Measurements from ENCODE around the gene SIK3.

The SIK3 gene

GRCh38 chr11:116910378-116910777, 187.8 kb downstream of the SIK3 start:
- no peak overlapping the region for H3K4me3 ChIP-seq (replicated peaks; ENCODE audit: low read depth, low read length)
- DNase-seq (ENCODE audit: extremely low read depth, low read depth): no peak
- no peak for TF ChIP-seq CTCF (IDR thresholded peaks at IDR 0.05; ENCODE audit: low read depth, low read length, missing control alignments)

- no peak for DNase-seq (ENCODE audit: extremely low read depth, low read depth)
- no peak overlapping the region for H3K4me3 ChIP-seq (replicated peaks; ENCODE audit: low read depth, low read length)
- no peak for TF ChIP-seq CTCF (IDR thresholded peaks at IDR 0.05; ENCODE audit: low read depth, low read length, missing control alignments)
Observed at GRCh38 chr11:116909245-116909644, 189.0 kb downstream of the SIK3 start.

- TF ChIP-seq CTCF (IDR thresholded peaks at IDR 0.05; ENCODE audit: low read depth, low read length, missing control alignments): no peak
- H3K4me3 ChIP-seq (replicated peaks; ENCODE audit: low read depth, low read length): no peak overlapping the region
- DNase-seq (ENCODE audit: extremely low read depth, low read depth): no peak
Observed at GRCh38 chr11:116906479-116906878, 191.7 kb downstream of the SIK3 start.

- DNase-seq (ENCODE audit: extremely low read depth, low read depth): no peak
- no peak for TF ChIP-seq CTCF (IDR thresholded peaks at IDR 0.05; ENCODE audit: low read depth, low read length, missing control alignments)
- H3K4me3 ChIP-seq (replicated peaks; ENCODE audit: low read depth, low read length): no peak overlapping the region
Observed at GRCh38 chr11:116903090-116903489, 195.1 kb downstream of the SIK3 start.

GRCh38 chr11:116901964-116902688, 196.1 kb downstream of the SIK3 start:
- H3K4me3 ChIP-seq (replicated peaks; ENCODE audit: low read depth, low read length): no peak overlapping the region
- no peak for TF ChIP-seq CTCF (IDR thresholded peaks at IDR 0.05; ENCODE audit: low read depth, low read length, missing control alignments)
- no peak for DNase-seq (ENCODE audit: extremely low read depth, low read depth)

- TF ChIP-seq CTCF (IDR thresholded peaks at IDR 0.05; ENCODE audit: low read depth, low read length, missing control alignments): no peak
- DNase-seq (ENCODE audit: extremely low read depth, low read depth): no peak
- no peak overlapping the region for H3K4me3 ChIP-seq (replicated peaks; ENCODE audit: low read depth, low read length)
Observed at GRCh38 chr11:116901211-116901610, 197.0 kb downstream of the SIK3 start.

- no peak for TF ChIP-seq CTCF (IDR thresholded peaks at IDR 0.05; ENCODE audit: low read depth, low read length, missing control alignments)
Observed at GRCh38 chr11:116896211-116896610, 202.0 kb downstream of the SIK3 start.

More at GRCh38 chr11:116896211-116896610, 202.0 kb downstream of the SIK3 start:
- DNase-seq (ENCODE audit: extremely low read depth, low read depth): no peak
- H3K4me3 ChIP-seq (replicated peaks; ENCODE audit: low read depth, low read length): no peak overlapping the region

Data from HFF-Myc (cell line).